ENCODE measurements around the gene FOXL2NB. TPM values are rescaled to one million over a fixed set of nuclear protein-coding genes. Genes with fewer than 3 reads are reported as not detected.
A peak's percentile ranks its signal among the peaks of the same experiment; 100 is the strongest.

Gene FOXL2NB
- total RNA-seq, 4 donors from 2014 or later: not detected

- TF ChIP-seq POLR2A (IDR thresholded peaks at IDR 0.05) (no peak), CTCF (IDR thresholded peaks at IDR 0.05) (no peak)
- H3K4me3 ChIP-seq (ENCODE audit: low read depth, poor library complexity, severe bottlenecking): no peak overlapping the region
- DNase-seq (ENCODE audit: low spot score in 2 of 2): peak in 1 of 2 donors; percentile 85
- 11 to 21% methylated on average over 29 to 47 of the region's 53 CpGs for WGBS, 2 donors
- intact Hi-C loops (cut with DNase I; ENCODE audit: low total_unique reads): no loop called here
These were observed 3.1 kb downstream of the FOXL2NB start for GRCh38 chr3:138950006-138950644.

GRCh38 chr3:138950701-138951100 is 3.7 kb downstream of the FOXL2NB start:
- 96 to 98% methylated on average over 7 to 8 of the region's 8 CpGs for WGBS, 2 donors
- peak in 1 of 2 donors; percentile 66 for DNase-seq (ENCODE audit: low spot score in 2 of 2)
- intact Hi-C loops (cut with DNase I; ENCODE audit: low total_unique reads): no loop called here
- no peak overlapping the region for H3K4me3 ChIP-seq (ENCODE audit: low read depth, poor library complexity, severe bottlenecking)
- TF ChIP-seq CTCF (IDR thresholded peaks at IDR 0.05) (no peak), POLR2A (IDR thresholded peaks at IDR 0.05) (no peak)

GRCh38 chr3:138960417-138960852 is 13.4 kb downstream of the FOXL2NB start:
- TF ChIP-seq CTCF (IDR thresholded peaks at IDR 0.05) (no peak), POLR2A (IDR thresholded peaks at IDR 0.05) (no peak)
- intact Hi-C loops (cut with DNase I; ENCODE audit: low total_unique reads): no loop called here
- H3K4me3 ChIP-seq (ENCODE audit: low read depth, poor library complexity, severe bottlenecking): no peak overlapping the region
- DNase-seq (ENCODE audit: low spot score in 2 of 2): peak in 1 of 2 donors; percentile 74
- 6% methylated on average over 35 to 36 of the region's 36 CpGs for WGBS, 2 donors

- peak in 1 of 2 donors; percentile 57 for DNase-seq (ENCODE audit: low spot score in 2 of 2)
- TF ChIP-seq CTCF (IDR thresholded peaks at IDR 0.05) (no peak), POLR2A (IDR thresholded peaks at IDR 0.05) (no peak)
- WGBS, 2 donors: 78% methylated on average over 7 to 8 of the region's 8 CpGs
- H3K4me3 ChIP-seq (ENCODE audit: low read depth, poor library complexity, severe bottlenecking): no peak overlapping the region
- intact Hi-C loops (cut with DNase I; ENCODE audit: low total_unique reads): no loop called here
These were observed 16.0 kb downstream of the FOXL2NB start for GRCh38 chr3:138962854-138963560.

- intact Hi-C loops (cut with DNase I; ENCODE audit: low total_unique reads): no loop called here
- no peak for TF ChIP-seq CTCF (IDR thresholded peaks at IDR 0.05)
- no peak for TF ChIP-seq POLR2A (IDR thresholded peaks at IDR 0.05)
- DNase-seq (ENCODE audit: low spot score in 2 of 2): no peak
- no peak overlapping the region for H3K4me3 ChIP-seq (ENCODE audit: low read depth, poor library complexity, severe bottlenecking)
- 94 to 95% methylated on average over 2 of the region's 2 CpGs for WGBS, 2 donors
These were observed 17.2 kb downstream of the FOXL2NB start for GRCh38 chr3:138964264-138964663.
